GM23338 (cell line): ENCODE data around the gene ABR. TPM values are rescaled to one million over a fixed set of nuclear protein-coding genes. Genes with fewer than 3 reads are reported as not detected.
A peak's percentile ranks its signal among the peaks of the same experiment; 100 is the strongest.

Source experiments
- ATAC-seq: fragments of 200-7000 bp; cut with Tn5 transposase; 3 replicates; pipeline ENCODE4 v1.9.1; 2020
- DNase-seq: peaks from one replicate; pipeline ENCODE4 v3.0.0-alpha.2; 2015; ENCODE audit warnings: low spot score
- H2AFZ ChIP-seq: fragments of 200-600 bp; sonication (generic); 2 replicates; pipeline ENCODE4 v1.8.0; 2016; ENCODE audit warnings: antibody characterized with exemption, mild to moderate bottlenecking, moderate library complexity
- H3F3A ChIP-seq: fragments of 200-600 bp; sonication (generic); replicated peaks from 2 replicates; pipeline ENCODE4 v1.8.0; 2017; ENCODE audit warnings: antibody characterized with exemption, mixed run types, low read depth
- H3K27ac ChIP-seq: fragments of 200-600 bp; sonication (generic); 2 replicates; pipeline ENCODE4 v1.6.1; 2016; ENCODE audit warnings: low read depth
- H3K27me3 ChIP-seq: fragments of 200-600 bp; sonication (generic); 2 replicates; pipeline ENCODE4 v1.8.0; 2016; ENCODE audit warnings: mild to moderate bottlenecking, mixed run types, moderate library complexity; ENCODE audit not compliant: insufficient read depth
- H3K36me3 ChIP-seq: fragments of 200-600 bp; sonication (generic); 2 replicates; pipeline ENCODE4 v1.8.0; 2016; ENCODE audit warnings: mild to moderate bottlenecking; ENCODE audit not compliant: insufficient read depth
- H3K4me1 ChIP-seq: fragments of 200-600 bp; sonication (generic); 2 replicates; pipeline ENCODE4 v1.8.0; 2016; ENCODE audit warnings: mild to moderate bottlenecking, moderate library complexity; ENCODE audit not compliant: insufficient read depth
- H3K4me2 ChIP-seq: fragments of 200-600 bp; sonication (generic); 2 replicates; pipeline ENCODE4 v1.7.1; 2017; ENCODE audit warnings: mixed run types
- H3K4me3 ChIP-seq: fragments of 200-600 bp; sonication (generic); 2 replicates; pipeline ENCODE4 v1.6.1; 2016; ENCODE audit warnings: mixed run types
- H3K79me2 ChIP-seq: fragments of 200-600 bp; sonication (generic); replicated peaks from 2 replicates; pipeline ENCODE4 v1.8.0; 2017; ENCODE audit warnings: mild to moderate bottlenecking; ENCODE audit not compliant: insufficient read depth
- H3K9me2 ChIP-seq: fragments of 200-600 bp; sonication (generic); 2 replicates; pipeline ENCODE4 v1.8.0; 2017; ENCODE audit not compliant: insufficient read depth
- H4K20me1 ChIP-seq: fragments of 200-600 bp; sonication (generic); replicated peaks from 2 replicates; pipeline ENCODE4 v1.8.0; 2017; ENCODE audit warnings: mild to moderate bottlenecking; ENCODE audit not compliant: insufficient read depth
- H3K27ac Mint-ChIP-seq: 2 replicates; pipeline ENCODE4 v1.8.0; 2020; ENCODE audit warnings: inconsistent platforms, mild to moderate bottlenecking, moderate library complexity, mixed read lengths
- H3K27me3 Mint-ChIP-seq: 3 replicates; pipeline ENCODE4 v1.8.0; 2022; ENCODE audit warnings: low read depth, mild to moderate bottlenecking, moderate library complexity, mixed read lengths, inconsistent platforms; ENCODE audit not compliant: insufficient read depth, poor library complexity
- H3K36me3 Mint-ChIP-seq: 3 replicates; pipeline ENCODE4 v1.8.0; 2021; ENCODE audit warnings: low read depth, mild to moderate bottlenecking, inconsistent platforms, moderate library complexity, mixed read lengths
- H3K4me1 Mint-ChIP-seq: 3 replicates; pipeline ENCODE4 v1.8.0; 2020; ENCODE audit warnings: mild to moderate bottlenecking, inconsistent platforms, mixed read lengths
- H3K4me3 Mint-ChIP-seq: 3 replicates; pipeline ENCODE4 v1.8.0; 2021; ENCODE audit warnings: moderate library complexity, mild to moderate bottlenecking, inconsistent platforms, mixed read lengths
- H3K9me3 Mint-ChIP-seq: 3 replicates; pipeline ENCODE4 v1.8.0; 2020; ENCODE audit warnings: moderate library complexity, mild to moderate bottlenecking, inconsistent platforms, mixed read lengths
- CREB1 ChIP-seq: fragments of 250-450 bp; sonication (Bioruptor Pico); IDR thresholded peaks from 2 replicates; pipeline ENCODE4 v1.5.0; 2020; ENCODE audit warnings: low read depth, mild to moderate bottlenecking, moderate library complexity
- EZH2 ChIP-seq: fragments of 200-600 bp; sonication (generic); IDR thresholded peaks from one replicate; pipeline ENCODE4 v1.8.0; 2017; ENCODE audit warnings: antibody characterized with exemption, mild to moderate bottlenecking, low read depth; ENCODE audit not compliant: unreplicated experiment
- JUNB ChIP-seq: IDR thresholded peaks from one replicate; pipeline ENCODE4 v1.6.1; 2016; ENCODE audit warnings: antibody characterized with exemption; ENCODE audit not compliant: unreplicated experiment
- POLR2AphosphoS5 ChIP-seq: IDR thresholded peaks from 2 replicates; pipeline ENCODE4 v1.6.1; 2016; ENCODE audit warnings: antibody characterized with exemption, low read depth
- STAT1 ChIP-seq: IDR thresholded peaks from one replicate; pipeline ENCODE4 v1.6.1; 2016; ENCODE audit warnings: antibody characterized with exemption; ENCODE audit not compliant: unreplicated experiment
- ZNF331 ChIP-seq: fragments of 250-450 bp; sonication (Bioruptor Pico); IDR thresholded peaks from 2 replicates; pipeline ENCODE4 v1.5.0; 2020; ENCODE audit warnings: low read depth, mild to moderate bottlenecking, moderate library complexity
- ZNF462 ChIP-seq: fragments of 250-450 bp; sonication (Bioruptor Pico); IDR thresholded peaks from 2 replicates; pipeline ENCODE4 v1.5.0; 2020; ENCODE audit warnings: mild to moderate bottlenecking, moderate library complexity
- polyA plus RNA-seq: library from polyadenylated mRNA; unstranded; fragments of >200 nt; fragmentation: Nextera tagmentation; extraction: Ambion mirVana; gene quantifications from 2 replicates; pipeline ENCODE4 v1.2.1, GENCODE V29; 2016
- total RNA-seq: library from RNA; depleted of rRNA; stranded (reverse); fragments of >200 nt; shearing (Covaris generic); gene quantifications from 2 replicates; pipeline ENCODE4 v1.2.3, GENCODE V29; 2014
- TF ChIP-seq, protein P1 (sequence below), 2 experiments: fragments of 200-600 bp in 1 of 2; sonication (generic) in 1 of 2; conservative IDR thresholded peaks; 2 replicates each; pipeline versions ENCODE4 v1.5.1 to v1.6.1; 2016 to 2017; ENCODE audit warnings: antibody characterized with exemption in 2 of 2, low read depth in 2 of 2, mild to moderate bottlenecking in 2 of 2, moderate library complexity in 1 of 2
- TF ChIP-seq, protein P2 (sequence below): IDR thresholded peaks from 2 replicates; pipeline ENCODE4 v1.6.1; 2016; ENCODE audit warnings: antibody characterized with exemption

ABR gene
- total and polyA plus RNA-seq, 2 experiments from 2014 or later: 15.0 to 27.7 TPM

GRCh38 chr17:1043601-1044251 is 136.1 kb downstream of the ABR start:
- H3K4me2 ChIP-seq: peak overlapping the region; percentile 51; the same call in 1 of the 2 replicates
- TF ChIP-seq ZNF331 (CRISPR knock-in tag): no peak
- no peaks in the 10 kb centered on the region; the same call in 1 of the 2 replicates for H3F3A ChIP-seq
- peaks cover 3% of the 10 kb centered on the region; the same call in 1 of the 2 replicates for H3K4me1 ChIP-seq
- H3K9me2 ChIP-seq: no peaks in the 10 kb centered on the region
- peaks cover 12% of the 10 kb centered on the region for H3K4me1 Mint-ChIP-seq
- H3K36me3 Mint-ChIP-seq: peaks cover 9% of the 10 kb centered on the region; the same call in 2 of the 3 replicates
- no peak overlapping the region for H2AFZ ChIP-seq
- H3K27me3 ChIP-seq: no peaks in the 10 kb centered on the region
- ATAC-seq (peak; percentile 83), DNase-seq (peak; percentile 76)
- H3K27ac Mint-ChIP-seq: no peak overlapping the region
- no peak overlapping the region for H3K4me3 ChIP-seq
- H3K27me3 Mint-ChIP-seq: peaks cover under 1% of the 10 kb centered on the region
- H3K9me3 Mint-ChIP-seq: peaks cover 3% of the 10 kb centered on the region; the same call in 1 of the 3 replicates
- no peaks in the 10 kb centered on the region for H3K36me3 ChIP-seq
- no peak overlapping the region for H3K27ac ChIP-seq
- no peaks in the 10 kb centered on the region for H3K79me2 ChIP-seq
- no peaks in the 10 kb centered on the region for H4K20me1 ChIP-seq
- no peak overlapping the region for H3K4me3 Mint-ChIP-seq

DNA sequence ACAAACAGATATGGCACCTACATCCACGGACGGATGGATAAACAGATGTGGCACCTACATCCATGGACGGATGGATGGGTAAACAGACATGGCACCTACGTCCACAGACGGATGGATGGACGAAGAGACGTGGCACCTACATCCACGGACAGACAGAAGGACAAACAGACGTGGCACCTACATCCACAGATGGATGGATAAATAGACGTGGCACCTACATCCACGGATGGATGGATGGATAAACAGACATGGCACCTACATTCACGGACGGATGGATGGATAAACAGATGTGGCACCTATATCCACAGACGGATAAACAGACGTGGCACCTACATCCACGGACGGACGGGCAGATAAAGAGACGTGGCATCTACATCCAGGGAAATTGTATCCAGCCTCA is 137.3 kb downstream of the ABR start:
- Mint-ChIP-seq H3K4me1 (peaks cover 12% of the 10 kb centered on the region), H3K36me3 (peaks cover 9% of the 10 kb centered on the region; the same call in 2 of the 3 replicates), H3K4me3 (no peak overlapping the region), H3K27ac (no peak overlapping the region), H3K27me3 (no peaks in the 10 kb centered on the region), H3K9me3 (peaks cover 3% of the 10 kb centered on the region; the same call in 1 of the 3 replicates)
- Histone ChIP-seq H2AFZ (no peak overlapping the region), H3K9me2 (no peaks in the 10 kb centered on the region), H3K79me2 (no peaks in the 10 kb centered on the region), H3K27ac (no peak overlapping the region), H3F3A (no peaks in the 10 kb centered on the region; the same call in 1 of the 2 replicates), H3K4me3 (no peak overlapping the region), H3K27me3 (no peaks in the 10 kb centered on the region), H3K4me2 (no peak overlapping the region), H3K4me1 (peaks cover 3% of the 10 kb centered on the region; the same call in 1 of the 2 replicates), H4K20me1 (no peaks in the 10 kb centered on the region), H3K36me3 (no peaks in the 10 kb centered on the region)
- no peak for ATAC-seq
- DNase-seq: no peak
- TF ChIP-seq POLR2AphosphoS5 (no peak), STAT1 (no peak), EZH2 (no peak), JUNB (no peak), ZNF462 (CRISPR knock-in tag) (no peak), CREB1 (CRISPR knock-in tag) (no peak)
- TF ChIP-seq, protein P1, sequence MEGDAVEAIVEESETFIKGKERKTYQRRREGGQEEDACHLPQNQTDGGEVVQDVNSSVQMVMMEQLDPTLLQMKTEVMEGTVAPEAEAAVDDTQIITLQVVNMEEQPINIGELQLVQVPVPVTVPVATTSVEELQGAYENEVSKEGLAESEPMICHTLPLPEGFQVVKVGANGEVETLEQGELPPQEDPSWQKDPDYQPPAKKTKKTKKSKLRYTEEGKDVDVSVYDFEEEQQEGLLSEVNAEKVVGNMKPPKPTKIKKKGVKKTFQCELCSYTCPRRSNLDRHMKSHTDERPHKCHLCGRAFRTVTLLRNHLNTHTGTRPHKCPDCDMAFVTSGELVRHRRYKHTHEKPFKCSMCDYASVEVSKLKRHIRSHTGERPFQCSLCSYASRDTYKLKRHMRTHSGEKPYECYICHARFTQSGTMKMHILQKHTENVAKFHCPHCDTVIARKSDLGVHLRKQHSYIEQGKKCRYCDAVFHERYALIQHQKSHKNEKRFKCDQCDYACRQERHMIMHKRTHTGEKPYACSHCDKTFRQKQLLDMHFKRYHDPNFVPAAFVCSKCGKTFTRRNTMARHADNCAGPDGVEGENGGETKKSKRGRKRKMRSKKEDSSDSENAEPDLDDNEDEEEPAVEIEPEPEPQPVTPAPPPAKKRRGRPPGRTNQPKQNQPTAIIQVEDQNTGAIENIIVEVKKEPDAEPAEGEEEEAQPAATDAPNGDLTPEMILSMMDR (conservative IDR thresholded peaks at IDR 0.05; ENCODE audit: low read depth in 2 of 2): no peak
- TF ChIP-seq, protein P2, sequence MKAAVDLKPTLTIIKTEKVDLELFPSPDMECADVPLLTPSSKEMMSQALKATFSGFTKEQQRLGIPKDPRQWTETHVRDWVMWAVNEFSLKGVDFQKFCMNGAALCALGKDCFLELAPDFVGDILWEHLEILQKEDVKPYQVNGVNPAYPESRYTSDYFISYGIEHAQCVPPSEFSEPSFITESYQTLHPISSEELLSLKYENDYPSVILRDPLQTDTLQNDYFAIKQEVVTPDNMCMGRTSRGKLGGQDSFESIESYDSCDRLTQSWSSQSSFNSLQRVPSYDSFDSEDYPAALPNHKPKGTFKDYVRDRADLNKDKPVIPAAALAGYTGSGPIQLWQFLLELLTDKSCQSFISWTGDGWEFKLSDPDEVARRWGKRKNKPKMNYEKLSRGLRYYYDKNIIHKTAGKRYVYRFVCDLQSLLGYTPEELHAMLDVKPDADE: no peak
